Natural killer cell treated with Interleukin-12 subunit alpha and Interleukin-12 subunit beta and Interleukin-15 and Interleukin-18, amount 100 ng/mL, for 72 hours (primary cell): ENCODE measurements around the gene C11orf24. TPM values are rescaled to one million over a fixed set of nuclear protein-coding genes. Genes with fewer than 3 reads are reported as not detected.
"Not testable (repeated sequence)": the region's sequence is repeated elsewhere in the genome, so short reads cannot be mapped to it uniquely, and the experiment has no call there.

ENCODE experiments used
- ATAC-seq, 2 donors: fragments of 150-1000 bp; cut with Tn5 transposase in 1 of 2; sonication (Bioruptor Pico), chemical (Tn5 transposase) in 1 of 2; 2 replicates each; pipeline ENCODE4 v1.10.0; 2021
- DNase-seq: peaks from one replicate; pipeline ENCODE4 v3.0.0; 2022; ENCODE audit warnings: low spot score
- H3K27ac Mint-ChIP-seq, 2 donors: 1 replicate in 1 of 2; 2 replicates in 1 of 2; pipeline ENCODE4 v1.8.0; 2022; ENCODE audit warnings: mixed read lengths in 2 of 2, mild to moderate bottlenecking in 1 of 2, moderate library complexity in 1 of 2
- H3K27me3 Mint-ChIP-seq, 2 donors: 1 replicate in 1 of 2; 2 replicates in 1 of 2; pipeline ENCODE4 v1.8.0; 2022; ENCODE audit warnings: mixed read lengths in 2 of 2
- H3K36me3 Mint-ChIP-seq: one replicate; pipeline ENCODE4 v1.8.0; 2022; ENCODE audit warnings: mixed read lengths
- H3K4me1 Mint-ChIP-seq, 2 donors: 1 replicate in 1 of 2; 2 replicates in 1 of 2; pipeline ENCODE4 v1.8.0; 2022; ENCODE audit warnings: low read depth in 2 of 2, mixed read lengths in 2 of 2, mild to moderate bottlenecking in 1 of 2
- H3K4me3 Mint-ChIP-seq: one replicate; pipeline ENCODE4 v1.8.0; 2022; ENCODE audit warnings: mixed read lengths
- H3K9me3 Mint-ChIP-seq: 2 replicates; pipeline ENCODE4 v1.8.0; 2022; ENCODE audit warnings: mixed read lengths
- total RNA-seq, 2 donors: library from RNA; stranded (reverse); gene quantifications; one replicate each; pipeline ENCODE4 v1.2.3, GENCODE V29; 2022

C11orf24 gene
- total RNA-seq, 2 donors from 2014 or later, result 43.0 to 64.8 TPM

GRCh38 chr11:68306636-68307035 is 34.9 kb upstream of the C11orf24 start:
- H3K27ac Mint-ChIP-seq, result no peak overlapping the region
- peaks cover 8 to 12% of the 10 kb centered on the region in 2 donors for H3K27me3 Mint-ChIP-seq
- DNase-seq (no peak), ATAC-seq (no peak)
- H3K9me3 Mint-ChIP-seq, result no peaks in the 10 kb centered on the region
- H3K4me3 Mint-ChIP-seq, result no peak overlapping the region
- H3K4me1 Mint-ChIP-seq, result peaks cover 0 to 7% of the 10 kb centered on the region in 2 donors
- no peaks in the 10 kb centered on the region for H3K36me3 Mint-ChIP-seq

DNA sequence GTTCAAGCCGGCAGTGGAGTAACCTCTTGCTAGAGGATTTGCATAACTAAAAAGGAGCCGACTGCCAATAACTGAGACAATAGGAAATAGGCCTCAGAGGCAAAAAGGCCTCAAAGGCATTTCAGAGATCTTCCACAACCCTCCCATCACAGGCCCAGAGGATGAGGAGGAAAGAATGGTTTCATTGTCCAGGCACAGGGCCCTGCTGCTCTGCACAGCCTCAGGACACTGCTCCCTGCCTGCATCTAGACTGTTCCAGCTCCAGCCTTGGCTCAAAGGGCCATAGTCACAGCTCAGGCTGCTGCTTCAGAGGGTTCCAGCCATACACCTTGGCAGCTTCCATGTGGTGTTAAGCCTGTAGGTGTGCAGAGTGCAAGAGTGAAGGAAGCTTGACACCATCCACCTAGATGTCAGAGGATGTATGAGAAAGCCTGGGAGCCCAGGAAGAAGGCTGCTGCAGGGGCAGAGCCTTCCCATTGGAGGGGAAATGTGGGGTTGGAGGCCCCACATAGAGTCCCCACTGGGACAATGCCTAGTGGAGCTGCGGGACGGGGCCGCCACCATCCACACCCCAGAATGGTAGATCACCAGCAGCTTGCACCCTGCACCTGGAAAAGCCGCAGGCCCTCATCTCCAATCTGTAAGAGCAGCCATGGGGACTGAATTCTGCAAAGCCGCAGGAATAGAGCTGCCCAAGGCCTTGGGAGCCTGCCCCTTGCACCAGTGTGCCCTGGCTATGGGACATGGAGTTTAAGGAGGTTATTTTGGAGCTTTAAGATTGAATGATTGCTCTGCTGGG is 32.4 kb upstream of the C11orf24 start:
- peaks cover 0 to 5% of the 10 kb centered on the region in 2 donors for H3K4me1 Mint-ChIP-seq
- H3K4me3 Mint-ChIP-seq, result no peak overlapping the region
- ATAC-seq (peak in 1 of 2 donors; percentile 24), DNase-seq (no peak)
- no peaks in the 10 kb centered on the region for H3K36me3 Mint-ChIP-seq
- H3K27ac Mint-ChIP-seq, result no peak overlapping the region
- H3K9me3 Mint-ChIP-seq, result no peaks in the 10 kb centered on the region
- no peaks in the 10 kb centered on the region for H3K27me3 Mint-ChIP-seq

DNA sequence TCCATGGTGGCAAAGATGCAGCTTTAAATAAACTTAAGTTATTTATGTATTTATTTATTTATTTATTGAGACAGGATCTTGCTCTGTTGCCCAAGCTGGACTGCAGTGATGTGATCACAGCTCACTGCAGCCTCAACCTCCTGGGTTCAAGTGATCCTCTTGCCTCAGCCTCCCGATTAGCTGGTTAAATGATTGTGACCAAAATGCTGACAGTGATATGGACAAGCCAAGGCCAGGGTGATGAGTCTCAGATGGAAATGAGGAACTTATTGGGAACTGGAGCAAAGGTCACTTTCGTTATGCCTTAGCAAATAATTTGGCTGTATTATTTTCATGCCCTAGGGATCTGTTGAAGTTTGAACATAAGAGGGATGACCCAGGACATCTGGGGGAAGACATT is 31.3 kb upstream of the C11orf24 start:
- no peak for ATAC-seq
- Mint-ChIP-seq H3K27ac (no peak overlapping the region), H3K4me1 (peaks cover 0 to 5% of the 10 kb centered on the region in 2 donors), H3K9me3 (no peaks in the 10 kb centered on the region), H3K4me3 (no peak overlapping the region), H3K36me3 (no peaks in the 10 kb centered on the region), H3K27me3 (no peaks in the 10 kb centered on the region)
- DNase-seq, result no peak

GRCh38 chr11:68302670-68303069 is 30.9 kb upstream of the C11orf24 start:
- H3K27ac Mint-ChIP-seq, result no peak overlapping the region
- H3K9me3 Mint-ChIP-seq, result no peaks in the 10 kb centered on the region
- no peaks in the 10 kb centered on the region for H3K36me3 Mint-ChIP-seq
- peaks cover 0 to 5% of the 10 kb centered on the region in 2 donors for H3K4me1 Mint-ChIP-seq
- ATAC-seq, result no peak
- DNase-seq, result no peak
- H3K27me3 Mint-ChIP-seq, result no peaks in the 10 kb centered on the region
- no peak overlapping the region for H3K4me3 Mint-ChIP-seq

DNA sequence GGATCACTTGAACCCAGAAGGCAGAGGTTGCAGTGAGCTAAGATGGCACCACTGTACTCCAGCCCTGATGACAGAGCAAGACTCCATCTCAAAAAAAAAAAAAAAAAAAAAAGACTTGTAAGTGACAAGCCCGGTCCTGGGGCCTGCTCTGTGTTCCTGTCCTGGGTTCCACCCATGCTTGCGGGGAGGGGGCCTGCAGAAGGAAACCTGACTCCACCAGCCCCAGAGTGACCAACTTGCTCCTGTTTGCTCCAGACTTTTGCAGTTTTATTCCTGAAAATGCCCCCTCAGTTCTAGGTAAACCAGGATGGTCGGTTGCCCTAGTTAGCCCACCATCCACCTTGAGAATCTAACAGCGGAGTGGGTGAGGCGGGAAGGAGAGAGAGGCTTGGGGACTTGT is 30.5 kb upstream of the C11orf24 start:
- Mint-ChIP-seq H3K4me3 (no peak overlapping the region), H3K27ac (no peak overlapping the region), H3K36me3 (no peaks in the 10 kb centered on the region), H3K9me3 (no peaks in the 10 kb centered on the region), H3K4me1 (peaks cover 0 to 5% of the 10 kb centered on the region in 2 donors), H3K27me3 (no peaks in the 10 kb centered on the region)
- no peak for DNase-seq
- ATAC-seq, result no peak

DNA sequence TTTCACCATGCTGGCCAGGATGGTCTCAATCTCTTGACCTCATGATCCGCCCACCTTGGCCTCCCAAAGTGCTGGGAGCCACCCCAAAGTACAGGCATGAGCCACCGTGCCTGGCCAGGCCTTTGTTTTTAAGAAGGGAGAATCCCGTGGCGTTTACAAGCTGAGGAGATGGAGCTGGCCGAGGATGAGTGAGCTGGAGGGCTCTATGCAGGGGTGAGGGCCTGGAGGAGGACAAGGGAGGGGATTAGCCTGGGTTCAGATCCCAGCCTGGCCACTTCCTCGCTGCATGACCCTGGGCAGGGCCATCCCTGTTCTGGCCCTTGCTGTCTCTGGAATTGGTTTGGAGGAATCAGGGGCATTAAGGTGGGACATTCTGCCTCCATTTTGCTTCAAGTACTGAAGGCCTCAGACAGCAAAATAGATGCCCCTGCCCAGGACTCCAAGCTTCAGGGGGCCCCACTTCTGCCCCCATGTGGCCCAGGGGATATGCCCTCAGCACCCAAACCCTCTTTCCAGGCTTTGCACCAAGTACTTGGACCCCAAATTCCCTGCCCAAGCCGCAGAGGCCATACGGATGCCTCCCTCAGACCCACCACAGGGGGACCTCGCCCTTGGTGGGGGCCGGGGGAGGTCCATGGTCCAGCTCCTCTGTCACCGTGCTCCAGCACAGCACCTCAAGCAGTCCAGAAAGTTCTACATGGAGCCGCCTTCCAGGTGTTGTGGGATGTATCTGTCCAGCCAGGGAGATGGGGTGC is 28.5 kb upstream of the C11orf24 start:
- ATAC-seq (no peak), DNase-seq (no peak)
- H3K27ac Mint-ChIP-seq, result no peak overlapping the region
- no peaks in the 10 kb centered on the region for H3K9me3 Mint-ChIP-seq
- H3K4me1 Mint-ChIP-seq, result no peaks in the 10 kb centered on the region
- no peaks in the 10 kb centered on the region for H3K36me3 Mint-ChIP-seq
- no peak overlapping the region for H3K4me3 Mint-ChIP-seq
- H3K27me3 Mint-ChIP-seq, result no peaks in the 10 kb centered on the region

GRCh38 chr11:68299517-68299879 is 27.7 kb upstream of the C11orf24 start:
- not testable (repeated sequence) for H3K27me3 Mint-ChIP-seq, H3K27ac Mint-ChIP-seq, H3K4me1 Mint-ChIP-seq, ATAC-seq, DNase-seq, H3K9me3 Mint-ChIP-seq, H3K36me3 Mint-ChIP-seq, H3K4me3 Mint-ChIP-seq

DNA sequence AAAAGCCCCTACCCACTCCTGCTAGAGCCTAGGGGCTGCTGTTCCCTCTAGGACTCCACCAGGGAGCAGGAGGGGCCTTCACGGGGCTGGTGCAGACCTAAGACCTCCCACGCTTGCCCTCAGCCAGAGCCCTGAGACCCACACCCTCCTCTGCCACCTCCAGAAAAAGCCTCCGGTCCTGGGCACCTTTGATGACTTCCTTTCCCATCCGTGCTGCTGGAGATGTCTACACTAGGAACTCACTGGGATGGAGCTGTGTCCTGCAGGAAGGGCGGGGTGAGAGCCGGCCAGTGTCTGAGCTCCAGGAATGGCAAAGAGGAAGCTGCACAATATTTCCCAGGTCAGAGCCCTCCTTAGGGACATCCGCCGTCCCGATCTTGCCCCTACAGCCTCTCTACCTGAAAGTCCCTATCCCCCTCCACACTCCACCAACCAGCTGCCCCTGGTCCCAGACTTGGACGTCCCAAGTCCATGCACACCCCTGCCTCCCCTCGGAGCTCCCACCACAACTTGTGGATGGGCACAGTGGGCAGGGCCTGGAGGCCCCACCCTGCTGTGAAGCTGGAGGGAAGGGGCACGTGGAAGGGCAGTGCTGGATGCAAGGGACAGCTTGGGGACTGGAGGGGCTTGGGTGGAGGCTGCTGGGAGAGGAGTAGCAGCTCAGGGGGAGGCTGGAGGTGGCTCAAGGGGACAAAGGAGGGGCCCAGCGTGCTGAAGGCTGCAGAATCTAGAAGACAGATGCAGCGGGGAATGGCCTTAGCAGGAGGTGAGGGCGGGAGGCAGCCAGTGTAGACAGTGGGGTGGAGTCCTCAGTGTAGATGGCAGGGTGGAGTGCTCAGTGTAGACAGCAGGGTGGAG is 27.1 kb upstream of the C11orf24 start:
- H3K4me1 Mint-ChIP-seq, result no peaks in the 10 kb centered on the region
- H3K27me3 Mint-ChIP-seq, result no peaks in the 10 kb centered on the region
- no peaks in the 10 kb centered on the region for H3K36me3 Mint-ChIP-seq
- no peak overlapping the region for H3K4me3 Mint-ChIP-seq
- DNase-seq (no peak), ATAC-seq (no peak)
- no peaks in the 10 kb centered on the region for H3K9me3 Mint-ChIP-seq
- H3K27ac Mint-ChIP-seq, result no peak overlapping the region

- DNase-seq (peak; percentile 80), ATAC-seq (peak; percentile 94 to 95)
- Mint-ChIP-seq H3K9me3 (no peaks in the 10 kb centered on the region), H3K4me3 (no peak overlapping the region), H3K27me3 (no peaks in the 10 kb centered on the region), H3K36me3 (no peaks in the 10 kb centered on the region), H3K4me1 (no peaks in the 10 kb centered on the region), H3K27ac (no peak overlapping the region)
These were observed 26.3 kb upstream of the C11orf24 start for GRCh38 chr11:68297812-68298658.

GRCh38 chr11:68297494-68297811 is 25.7 kb upstream of the C11orf24 start:
- ATAC-seq, result no peak
- H3K27me3 Mint-ChIP-seq, result no peaks in the 10 kb centered on the region
- no peaks in the 10 kb centered on the region for H3K4me1 Mint-ChIP-seq
- no peaks in the 10 kb centered on the region for H3K36me3 Mint-ChIP-seq
- no peak for DNase-seq
- H3K4me3 Mint-ChIP-seq, result no peak overlapping the region
- no peaks in the 10 kb centered on the region for H3K9me3 Mint-ChIP-seq
- no peak overlapping the region for H3K27ac Mint-ChIP-seq

- no peaks in the 10 kb centered on the region for H3K27me3 Mint-ChIP-seq
- no peaks in the 10 kb centered on the region for H3K9me3 Mint-ChIP-seq
- no peaks in the 10 kb centered on the region for H3K36me3 Mint-ChIP-seq
- H3K4me3 Mint-ChIP-seq, result no peak overlapping the region
- H3K27ac Mint-ChIP-seq, result no peak overlapping the region
- DNase-seq (no peak), ATAC-seq (no peak)
- H3K4me1 Mint-ChIP-seq, result no peaks in the 10 kb centered on the region
These were observed 25.2 kb upstream of the C11orf24 start for GRCh38 chr11:68297052-68297378.

DNA sequence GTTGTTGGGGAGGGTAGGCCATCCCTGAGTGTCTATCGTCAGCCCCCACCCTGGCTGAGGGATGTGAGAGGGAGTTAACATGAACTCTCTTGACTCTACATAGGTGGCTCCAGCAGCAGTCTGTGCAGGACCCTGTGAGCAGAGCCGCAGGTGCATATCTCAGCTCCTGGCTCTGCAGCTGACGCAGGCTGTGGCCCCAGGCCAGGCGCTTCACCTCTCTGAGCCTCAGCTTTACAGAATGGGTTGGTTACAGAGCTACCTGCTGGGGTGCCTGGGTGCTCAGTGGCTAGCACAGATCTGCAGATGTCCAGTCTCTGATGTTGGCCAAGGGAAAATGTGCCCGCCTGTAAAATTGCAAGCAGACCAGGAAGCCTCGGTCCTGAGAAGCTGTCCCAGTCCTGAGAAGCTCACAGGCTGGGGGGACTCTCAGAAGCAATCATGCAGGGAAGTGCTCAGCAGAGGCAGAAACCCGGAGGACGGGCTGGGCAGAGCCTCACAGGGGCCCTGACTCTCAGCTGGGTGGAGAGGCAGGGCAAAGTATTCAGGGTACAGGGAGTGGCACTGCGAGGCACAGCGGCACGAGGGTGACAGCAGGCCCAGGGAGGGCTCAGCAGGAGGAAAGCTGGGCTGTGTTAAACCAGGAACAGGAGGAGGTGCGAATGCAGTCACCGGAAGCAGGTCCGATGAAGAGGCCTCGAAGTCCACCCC is 24.7 kb upstream of the C11orf24 start:
- Mint-ChIP-seq H3K4me3 (no peak overlapping the region), H3K9me3 (no peaks in the 10 kb centered on the region), H3K4me1 (no peaks in the 10 kb centered on the region), H3K27ac (no peak overlapping the region), H3K36me3 (no peaks in the 10 kb centered on the region), H3K27me3 (no peaks in the 10 kb centered on the region)
- ATAC-seq (no peak), DNase-seq (no peak)

GRCh38 chr11:68295940-68296339 is 24.2 kb upstream of the C11orf24 start:
- Mint-ChIP-seq H3K36me3 (no peaks in the 10 kb centered on the region), H3K4me1 (no peaks in the 10 kb centered on the region), H3K27ac (no peak overlapping the region), H3K4me3 (no peak overlapping the region), H3K9me3 (no peaks in the 10 kb centered on the region), H3K27me3 (no peaks in the 10 kb centered on the region)
- DNase-seq, result no peak
- ATAC-seq, result no peak
